Natural killer cell (primary cell): ENCODE results near the gene DKKL1. TPM values are rescaled to one million over a fixed set of nuclear protein-coding genes. Genes with fewer than 3 reads are reported as not detected.

Experiments used
- ATAC-seq, 3 donors: fragments of 150-1000 bp in 2 of 3; fragments of 200-7000 bp in 1 of 3; cut with Tn5 transposase; 1 replicate in 1 of 3; 2 replicates in 2 of 3; pipeline ENCODE4 v1.10.0; 2021; ENCODE audit warnings: mild to moderate bottlenecking in 2 of 3, moderate library complexity in 2 of 3
- DNase-seq, 2 donors: peaks; one replicate each; pipeline versions ENCODE4 v3.0.0 to v3.0.0-alpha.2; 2013 to 2021; ENCODE audit warnings: mixed read lengths in 1 of 2
- H3K27ac ChIP-seq: one replicate; pipeline ENCODE4 v1.5.1; 2013; ENCODE audit warnings: mild to moderate bottlenecking, low read length
- H3K27me3 ChIP-seq: one replicate; pipeline ENCODE4 v1.6.1; 2013; ENCODE audit warnings: low read length; ENCODE audit not compliant: control insufficient read depth, insufficient read depth
- H3K36me3 ChIP-seq: one replicate; pipeline ENCODE4 v1.6.1; 2013; ENCODE audit warnings: low read length; ENCODE audit not compliant: control insufficient read depth, insufficient read depth
- H3K4me1 ChIP-seq: one replicate; pipeline ENCODE4 v1.6.1; 2013; ENCODE audit warnings: low read length; ENCODE audit not compliant: control insufficient read depth, insufficient read depth
- H3K4me3 ChIP-seq: one replicate; pipeline ENCODE4 v1.5.1; 2013; ENCODE audit warnings: low read length
- H3K9me3 ChIP-seq: one replicate; pipeline ENCODE4 v1.6.1; 2013; ENCODE audit warnings: low read length; ENCODE audit not compliant: control insufficient read depth, insufficient read depth
- H3K27ac Mint-ChIP-seq, 2 donors: one replicate each; pipeline ENCODE4 v1.8.0; 2022; ENCODE audit warnings: mild to moderate bottlenecking in 2 of 2, mixed read lengths in 2 of 2, moderate library complexity in 1 of 2
- H3K27me3 Mint-ChIP-seq, 2 donors: one replicate each; pipeline ENCODE4 v1.8.0; 2022; ENCODE audit warnings: low read depth in 2 of 2, mixed read lengths in 2 of 2
- H3K36me3 Mint-ChIP-seq: one replicate; pipeline ENCODE4 v1.8.0; 2022; ENCODE audit warnings: mixed read lengths
- H3K4me1 Mint-ChIP-seq, 2 donors: one replicate each; pipeline ENCODE4 v1.8.0; 2022; ENCODE audit warnings: mixed read lengths in 2 of 2
- H3K4me3 Mint-ChIP-seq: one replicate; pipeline ENCODE4 v1.8.0; 2022; ENCODE audit warnings: mild to moderate bottlenecking, moderate library complexity, mixed read lengths
- H3K9me3 Mint-ChIP-seq, 2 donors: one replicate each; pipeline ENCODE4 v1.8.0; 2022; ENCODE audit warnings: mixed read lengths in 2 of 2
- CTCF ChIP-seq: fragments of 200-600 bp; IDR thresholded peaks from one replicate; pipeline ENCODE4 v1.8.0; 2022; ENCODE audit warnings: antibody characterized with exemption
- WGBS: methylation state at CpG from one replicate; pipeline ENCODE4 v1.1.7; 2013; ENCODE audit warnings: missing lambda C conversion rate; ENCODE audit not compliant: insufficient coverage; 5-methylcytosine and 5-hydroxymethylcytosine counted together
- intact Hi-C: fragments of 100-400 bp; cut with micrococcal nuclease; formaldehyde crosslinking; loops from one replicate; pipeline ENCODE4 v1.14.2; 2022
- total RNA-seq, 4 donors: library from RNA; stranded (reverse); fragments of 120-200 nt in 1 of 4; gene quantifications; one replicate each; pipeline versions ENCODE4 v1.2.3 to v1.2.4, GENCODE V29; 2013 to 2022

Gene DKKL1
- total RNA-seq, 3 donors from 2014 or later (not counting 1 experiment from before 2014, with no cell fraction given), result not detected

- intact Hi-C loops, result no loop called here
- Mint-ChIP-seq H3K27ac (no peak overlapping the region), H3K4me3 (no peak overlapping the region), H3K36me3 (no peaks in the 10 kb centered on the region), H3K4me1 (no peaks in the 10 kb centered on the region), H3K27me3 (peaks cover 0 to 10% of the 10 kb centered on the region in 2 donors), H3K9me3 (no peaks in the 10 kb centered on the region)
- no peaks in the 10 kb centered on the region for H3K36me3 ChIP-seq
- ATAC-seq (no peak), DNase-seq (no peak)
- H3K27ac ChIP-seq, result no peak overlapping the region
- no peak for TF ChIP-seq CTCF
- H3K4me1 ChIP-seq, result peaks cover 4% of the 10 kb centered on the region
- 93% methylated on average over 5 of the region's 6 CpGs for WGBS
- H3K9me3 ChIP-seq, result no peaks in the 10 kb centered on the region
- H3K4me3 ChIP-seq, result no peak overlapping the region
- H3K27me3 ChIP-seq, result no peaks in the 10 kb centered on the region
Observed at GRCh38 chr19:49398931-49399330, 35.3 kb downstream of the DKKL1 start.

- DNase-seq, result no peak
- intact Hi-C loops, result no loop called here
- no peaks in the 10 kb centered on the region for H3K9me3 ChIP-seq
- no peaks in the 10 kb centered on the region for H3K27me3 ChIP-seq
- Mint-ChIP-seq H3K9me3 (no peaks in the 10 kb centered on the region), H3K36me3 (no peaks in the 10 kb centered on the region), H3K27me3 (peaks cover 0 to 10% of the 10 kb centered on the region in 2 donors), H3K4me1 (no peaks in the 10 kb centered on the region), H3K4me3 (no peak overlapping the region), H3K27ac (no peak overlapping the region)
- no peak overlapping the region for H3K27ac ChIP-seq
- ATAC-seq, result no peak
- 97% methylated on average over 5 of the region's 6 CpGs for WGBS
- no peak overlapping the region for H3K4me3 ChIP-seq
- peaks cover 4% of the 10 kb centered on the region for H3K4me1 ChIP-seq
- TF ChIP-seq CTCF, result no peak
- H3K36me3 ChIP-seq, result no peaks in the 10 kb centered on the region
Observed at GRCh38 chr19:49400029-49400428, 36.4 kb downstream of the DKKL1 start.

GRCh38 chr19:49403404-49404187 lies 39.9 kb downstream of the DKKL1 start:
- no peak overlapping the region for H3K4me3 ChIP-seq
- Mint-ChIP-seq H3K4me3 (no peak overlapping the region), H3K4me1 (no peaks in the 10 kb centered on the region), H3K9me3 (no peaks in the 10 kb centered on the region), H3K36me3 (no peaks in the 10 kb centered on the region), H3K27me3 (peaks cover 0 to 6% of the 10 kb centered on the region in 2 donors), H3K27ac (no peak overlapping the region)
- no peak overlapping the region for H3K27ac ChIP-seq
- H3K4me1 ChIP-seq, result peaks cover 6% of the 10 kb centered on the region
- H3K27me3 ChIP-seq, result no peaks in the 10 kb centered on the region
- H3K9me3 ChIP-seq, result no peaks in the 10 kb centered on the region
- 69% methylated on average over 7 of the region's 7 CpGs for WGBS
- DNase-seq (no peak), ATAC-seq (no peak)
- TF ChIP-seq CTCF, result no peak
- intact Hi-C loops, result no loop called here
- no peaks in the 10 kb centered on the region for H3K36me3 ChIP-seq

GRCh38 chr19:49407079-49407478 lies 43.4 kb downstream of the DKKL1 start:
- Mint-ChIP-seq H3K27ac (no peak overlapping the region), H3K27me3 (peaks cover 0 to 4% of the 10 kb centered on the region in 2 donors), H3K36me3 (no peaks in the 10 kb centered on the region), H3K9me3 (no peaks in the 10 kb centered on the region), H3K4me3 (no peak overlapping the region), H3K4me1 (peaks cover 7 to 13% of the 10 kb centered on the region in 2 donors)
- Histone ChIP-seq H3K4me1 (peaks cover 20% of the 10 kb centered on the region), H3K27ac (no peak overlapping the region), H3K36me3 (no peaks in the 10 kb centered on the region), H3K4me3 (no peak overlapping the region), H3K9me3 (no peaks in the 10 kb centered on the region), H3K27me3 (no peaks in the 10 kb centered on the region)
- 81% methylated on average over 7 of the region's 7 CpGs for WGBS
- DNase-seq, result no peak
- intact Hi-C loops, result no loop called here
- TF ChIP-seq CTCF, result no peak
- no peak for ATAC-seq
